HepG2 (cell line): ENCODE measurements around the gene GLS2. TPM values are rescaled to one million over a fixed set of nuclear protein-coding genes. Genes with fewer than 3 reads are reported as not detected.

ENCODE experiments used
- ATAC-seq: fragments of 200-7000 bp; cut with Tn5 transposase; 3 replicates; pipeline ENCODE4 v1.9.1; 2020; ENCODE audit warnings: mild to moderate bottlenecking, moderate library complexity
- BruUV-seq: library from RNA; stranded (reverse); fragments of 400-500 nt; replicated peaks from 2 replicates; lab custom pipeline; 2021; lab: Mats Ljungman, UMichigan
- CTCF ChIA-PET: fragments of 300-600 bp; formaldehyde crosslinking; extraction: SDS; loops from one replicate; lab custom pipeline; 2021; ENCODE audit warnings: low total read pairs, inconsistent platforms, low intra/inter-chr PET ratio; lab: Yijun Ruan, JAX
- POLR2A ChIA-PET: fragments of 350-600 bp; sonication (Branson Sonifier 250); formaldehyde crosslinking; loops from one replicate; lab custom pipeline; 2020; ENCODE audit warnings: antibody characterized with exemption, inconsistent platforms; lab: Yijun Ruan, JAX
- DNase-seq: peaks from one replicate; pipeline ENCODE4 v3.0.0-alpha.2; 2015; ENCODE audit warnings: low spot score
- FAIRE-seq: peaks from 3 replicates; lab custom pipeline; 2011; peaks lifted over from hg19 to GRCh38; lab: Jason Lieb, UNC
- H2AFZ ChIP-seq: one replicate; pipeline ENCODE4 v1.6.1; 2011; ENCODE audit warnings: low read length, inconsistent platforms
- H3K27ac ChIP-seq: fragments of 300-600 bp; 3 replicates; pipeline ENCODE4 v1.8.0; 2011; ENCODE audit warnings: mixed run types, mild to moderate bottlenecking, mixed read lengths, low read length, inconsistent platforms; ENCODE audit not compliant: insufficient read depth; ENCODE audit errors: extremely low read length
- H3K27me3 ChIP-seq, 2 experiments: fragments of 200-600 bp in 1 of 2; 2 replicates in 1 of 2; 3 replicates in 1 of 2; pipeline versions ENCODE4 v1.6.0 to v1.8.0; 2011; ENCODE audit warnings: low read length in 2 of 2, mild to moderate bottlenecking in 2 of 2, moderate library complexity in 2 of 2, inconsistent platforms in 1 of 2; ENCODE audit not compliant: insufficient read depth in 2 of 2, control insufficient read depth in 1 of 2
- H3K36me3 ChIP-seq, 2 experiments: fragments of 200-600 bp in 1 of 2; replicated peaks in 1 of 2; 2 replicates in 1 of 2; 3 replicates in 1 of 2; pipeline versions ENCODE4 v1.5.1 to v1.8.0; 2011; ENCODE audit warnings: low read length in 2 of 2, inconsistent platforms in 1 of 2; ENCODE audit not compliant: insufficient read depth in 2 of 2, control insufficient read depth in 1 of 2
- H3K4me1 ChIP-seq: 2 replicates; pipeline ENCODE4 v1.5.1; 2012; ENCODE audit warnings: low read length, inconsistent platforms; ENCODE audit not compliant: insufficient read depth
- H3K4me2 ChIP-seq: 2 replicates; pipeline ENCODE4 v1.6.0; 2011; ENCODE audit warnings: low read depth, low read length, inconsistent platforms
- H3K4me3 ChIP-seq, 3 experiments: fragments of 200-600 bp in 1 of 3; sonication (generic), shearing (Covaris generic) in 1 of 3; replicated peaks in 1 of 3; 2 replicates each; pipeline ENCODE4 v1.5.1; 2011 to 2016; ENCODE audit warnings: low read length in 3 of 3, inconsistent platforms in 2 of 3, low read depth in 2 of 3, mild to moderate bottlenecking in 2 of 3, control low read depth in 1 of 3, mixed read lengths in 1 of 3; ENCODE audit not compliant: insufficient read depth in 1 of 3
- H3K79me2 ChIP-seq: one replicate; pipeline ENCODE4 v1.6.1; 2011; ENCODE audit warnings: low read length, inconsistent platforms; ENCODE audit not compliant: insufficient read depth
- H3K9ac ChIP-seq: 2 replicates; pipeline ENCODE4 v1.6.0; 2011; ENCODE audit warnings: mild to moderate bottlenecking, low read depth, low read length, inconsistent platforms; ENCODE audit not compliant: insufficient read depth
- H3K9me3 ChIP-seq: 2 replicates; pipeline ENCODE4 v1.5.1; 2012; ENCODE audit warnings: mild to moderate bottlenecking, low read length
- H4K20me1 ChIP-seq: 2 replicates; pipeline ENCODE4 v1.6.0; 2011; ENCODE audit warnings: inconsistent platforms, mild to moderate bottlenecking, low read length, moderate library complexity; ENCODE audit not compliant: insufficient read depth
- HOXA9 ChIP-seq: sonication (generic); formaldehyde crosslinking; IDR thresholded peaks from 2 replicates; pipeline ENCODE4 v1.8.1; 2022; ENCODE audit warnings: missing genetic modification reagents, mild to moderate bottlenecking, moderate library complexity, borderline replicate concordance
- LBX2 ChIP-seq: sonication (generic); formaldehyde crosslinking; IDR thresholded peaks from 2 replicates; pipeline ENCODE4 v1.5.0; 2020; ENCODE audit warnings: missing genetic modification reagents, mild to moderate bottlenecking, borderline replicate concordance
- RBFOX2 ChIP-seq: fragments of 200-400 bp; formaldehyde crosslinking; IDR thresholded peaks from 2 replicates; pipeline ENCODE4 v1.6.1; 2017; ENCODE audit warnings: low read depth, mild to moderate bottlenecking, low read length
- SMAD9 ChIP-seq: sonication (generic); formaldehyde crosslinking; IDR thresholded peaks from 2 replicates; pipeline ENCODE4 v1.5.1; 2020; ENCODE audit warnings: mild to moderate bottlenecking, missing genetic modification reagents
- SOX13 ChIP-seq, 3 experiments: fragments of 450-650 bp in 1 of 3; sonication (generic) in 1 of 3; formaldehyde crosslinking in 1 of 3; IDR thresholded peaks in 2 of 3; conservative IDR thresholded peaks in 1 of 3; 2 replicates each; pipeline versions ENCODE4 v1.5.0 to v1.6.1; 2016 to 2020; ENCODE audit warnings: antibody characterized with exemption in 1 of 3, mild to moderate bottlenecking in 1 of 3, missing compliant biosample characterization in 1 of 3, missing genetic modification reagents in 1 of 3, moderate library complexity in 1 of 3
- THAP8 ChIP-seq: sonication (generic); formaldehyde crosslinking; IDR thresholded peaks from 2 replicates; pipeline ENCODE4 v1.5.1; 2020; ENCODE audit warnings: missing genetic modification reagents, mild to moderate bottlenecking, borderline replicate concordance
- TIGD3 ChIP-seq: sonication (generic); formaldehyde crosslinking; IDR thresholded peaks from 2 replicates; pipeline ENCODE4 v1.5.1; 2020; ENCODE audit warnings: mild to moderate bottlenecking, missing genetic modification reagents, borderline replicate concordance
- ZBTB46 ChIP-seq: sonication (generic); formaldehyde crosslinking; IDR thresholded peaks from 2 replicates; pipeline ENCODE4 v1.4.0; 2020; ENCODE audit warnings: mild to moderate bottlenecking, missing genetic modification reagents, borderline replicate concordance
- ZNF136 ChIP-seq: sonication (generic); formaldehyde crosslinking; IDR thresholded peaks from 2 replicates; pipeline ENCODE4 v1.8.1; 2022; ENCODE audit warnings: low read depth, mild to moderate bottlenecking, moderate library complexity, missing genetic modification reagents
- ZNF260 ChIP-seq: sonication (generic); formaldehyde crosslinking; IDR thresholded peaks from 2 replicates; pipeline ENCODE4 v1.4.0; 2020; ENCODE audit warnings: missing genetic modification reagents, low read depth, mild to moderate bottlenecking, borderline replicate concordance
- ZNF326 ChIP-seq: sonication (generic); formaldehyde crosslinking; IDR thresholded peaks from 2 replicates; pipeline ENCODE4 v1.4.0; 2020; ENCODE audit warnings: missing genetic modification reagents, borderline replicate concordance
- ZNF558 ChIP-seq: sonication (generic); formaldehyde crosslinking; IDR thresholded peaks from 2 replicates; pipeline ENCODE4 v1.9.0; 2022; ENCODE audit warnings: mild to moderate bottlenecking, missing genetic modification reagents, borderline replicate concordance
- ZNF567 ChIP-seq: sonication (generic); formaldehyde crosslinking; IDR thresholded peaks from 2 replicates; pipeline ENCODE4 v1.8.1; 2023; ENCODE audit warnings: mild to moderate bottlenecking, missing genetic modification reagents, borderline replicate concordance
- ZNF740 ChIP-seq: sonication (generic); formaldehyde crosslinking; IDR thresholded peaks from 2 replicates; pipeline ENCODE4 v1.4.0; 2020; ENCODE audit warnings: missing genetic modification reagents
- ZNF777 ChIP-seq: sonication (generic); formaldehyde crosslinking; IDR thresholded peaks from 2 replicates; pipeline ENCODE4 v1.4.0; 2020; ENCODE audit warnings: missing genetic modification reagents
- ZNF878 ChIP-seq: sonication (generic); formaldehyde crosslinking; IDR thresholded peaks from 2 replicates; pipeline ENCODE4 v1.8.1; 2023; ENCODE audit warnings: mild to moderate bottlenecking, missing genetic modification reagents, moderate library complexity
- WGBS: methylation state at CpG from one replicate; pipeline ENCODE4 v1.1.6; 2017; ENCODE audit warnings: low lambda C conversion rate; 5-methylcytosine and 5-hydroxymethylcytosine counted together
- in situ Hi-C: cut with HindIII; loops from 2 replicates; pipeline ENCODE4 v1.10.0; 2017; ENCODE audit warnings: low pct_unique_long_range_greater_than_20kb; ENCODE audit not compliant: extremely low pct_ligation_motif_present
- intact Hi-C: fragments of 100-400 bp; cut with micrococcal nuclease; formaldehyde crosslinking; loops from one replicate; pipeline ENCODE4 v1.10.0; 2022; ENCODE audit not compliant: unreplicated experiment
- polyA plus RNA-seq, 8 experiments: library from polyadenylated mRNA; depleted of rRNA in 3 of 8; stranded (reverse) in 7 of 8; unstranded in 1 of 8; fragments of >200 nt; fragmentation: Illumina TruSeq in 4 of 8; extraction: Trizol in 4 of 8; gene quantifications; 2 replicates each; pipeline versions ENCODE4 v1.2.1 to v1.2.3, GENCODE V29; 2011 to 2016; ENCODE audit warnings: low read depth in 4 of 8, missing spikeins in 1 of 8, mixed read lengths in 1 of 8; ENCODE audit not compliant: insufficient read depth in 1 of 8
- total RNA-seq, 5 experiments: library from RNA; depleted of rRNA; stranded (reverse); fragments of >200 nt; fragmentation: Illumina TruSeq; extraction: Trizol; gene quantifications; 2 replicates each; pipeline ENCODE4 v1.2.3, GENCODE V29; 2016; ENCODE audit warnings: low read depth in 1 of 5

Gene GLS2
- total and polyA plus RNA-seq, 2 of the 13 experiments (the other 11 are each of a cell fraction or from before 2014, with no cell fraction given), result 8.6 to 12.2 TPM

- TF ChIP-seq SOX13 (IDR thresholded peaks at IDR 0.05), result no peak
- TF ChIP-seq SOX13 (CRISPR knock-in tag; conservative IDR thresholded peaks at IDR 0.05 in 1 of 2, IDR thresholded peaks at IDR 0.05 in 1 of 2), result no peak
- TF ChIP-seq HOXA9 (CRISPR knock-in tag), result no peak
- no peak for TF ChIP-seq TIGD3
- no peak for TF ChIP-seq ZBTB46 (CRISPR knock-in tag)
- no peak for TF ChIP-seq SMAD9 (CRISPR knock-in tag)
- TF ChIP-seq ZNF740, result no peak
These were observed 38.4 kb downstream of the GLS2 start (continued) for GRCh38 chr12:56449622-56449984.

GRCh38 chr12:56448860-56449621, 38.9 kb downstream of the GLS2 start, which contains the start of gene TIMELESS:
Gene TIMELESS (minus strand): TSS chr12:56449426. CDS start chr12:56434170, 15,256 bp downstream.
- Histone ChIP-seq H3K27me3 (no peaks in the 10 kb centered on the region), H3K9ac (peak within 1 kb of the TSS; percentile 84), H2AFZ (peak within 1 kb of the TSS; percentile 87), H3K9me3 (no peaks in the 10 kb centered on the region), H3K79me2 (peaks cover 7% of the 10 kb centered on the region), H4K20me1 (no peaks in the 10 kb centered on the region), H3K4me2 (peak within 1 kb of the TSS; percentile 89), H3K4me1 (peaks cover 24% of the 10 kb centered on the region), H3K27ac (peak within 1 kb of the TSS; percentile 92), H3K4me3 (peak within 1 kb of the TSS; percentile 68 to 96 (median 77)), H3K36me3 (no peaks in the 10 kb centered on the region)
- in situ Hi-C loops, result no loop called here
- intact Hi-C loops, result loop anchor here (1.0 kb wide), 1 partner anchor 87 kb away; the partner anchor contains the start of gene APOF
- FAIRE-seq, result peak; percentile 90
- ChIA-PET POLR2A (interaction anchor here (0.6 to 3.8 kb wide), 17 partner anchors 9 to 331 kb away, joined by 3 to 53 read pairs (median 5); partner anchors contain the start of genes APOF, CNPY2, CS and GLS2), CTCF (no interaction called here)
- TSS peak; percentile 84 for BruUV-seq
- peak; percentile 82 for DNase-seq
- WGBS, result under 1% methylated on average over 29 of the region's 58 CpGs
- ATAC-seq, result peak; percentile 96
- TF ChIP-seq ZNF136 (CRISPR knock-in tag) (peak; percentile 47; the same call in 1 of the 2 replicates), ZNF326 (CRISPR knock-in tag) (no peak), ZNF558 (CRISPR knock-in tag) (peak; percentile 71; the same call in 1 of the 2 replicates), ZNF777 (CRISPR knock-in tag) (peak; percentile 68; the same call in 1 of the 2 replicates), THAP8 (CRISPR knock-in tag) (0 out of 2 replicates have a peak, but pooled peaks have one; percentile 47), RBFOX2 (peak; percentile 84), ZNF260 (CRISPR knock-in tag) (no peak), LBX2 (peak; percentile 84; the same call in 1 of the 2 replicates), ZNF567 (CRISPR knock-in tag) (no peak), ZNF878 (peak; percentile 95)
